ENCODE results near the gene ICA1. TPM values are rescaled to one million over a fixed set of nuclear protein-coding genes. Genes with fewer than 3 reads are reported as not detected.

Gene ICA1
- total and polyA plus RNA-seq, 2 donors (not counting 3 experiments of a cell fraction or from before 2014, with no cell fraction given): 19.0 to 47.1 TPM

GRCh38 chr7:8210845-8211724 is 50.9 kb downstream of the ICA1 start:
- DNase-seq (ENCODE audit: low read depth, low spot score) (no peak), FAIRE-seq (no peak)
- Histone ChIP-seq H3K4me1 (ENCODE audit: control insufficient read depth, extremely low read depth, insufficient read depth, low read length) (no peaks in the 10 kb centered on the region), H4K20me1 (replicated peaks; ENCODE audit: control insufficient read depth, extremely low read depth, insufficient read depth, low read length) (no peaks in the 10 kb centered on the region), H3K79me2 (ENCODE audit: control insufficient read depth, insufficient read depth, low read length) (no peaks in the 10 kb centered on the region), H3K27ac (ENCODE audit: insufficient read depth, low read depth, low read length) (no peak overlapping the region), H3K27me3 (ENCODE audit: control insufficient read depth in 2 of 2, insufficient read depth in 2 of 2, low read length in 2 of 2) (no peaks in the 10 kb centered on the region), H3K9ac (replicated peaks; ENCODE audit: extremely low read depth, insufficient read depth, low read length) (no peak overlapping the region), H3K9me1 (replicated peaks; ENCODE audit: control insufficient read depth, extremely low read depth, insufficient read depth, low read length) (no peaks in the 10 kb centered on the region), H3K4me3 (replicated peaks in 1 of 3; ENCODE audit: insufficient read depth in 1 of 3, low read depth in 1 of 3, low read length in 3 of 3) (no peak overlapping the region), H2AFZ (ENCODE audit: low read depth, low read length) (no peak overlapping the region), H3K4me2 (ENCODE audit: insufficient read depth, low read length) (no peak overlapping the region), H3K9me3 (replicated peaks; ENCODE audit: control insufficient read depth, insufficient read depth, low read length) (no peaks in the 10 kb centered on the region), H3K36me3 (ENCODE audit: control insufficient read depth in 2 of 2, extremely low read depth in 1 of 2, insufficient read depth in 2 of 2, low read length in 2 of 2) (peaks cover 0 to 5% of the 10 kb centered on the region in 2 experiments)
- ChIA-PET POLR2A (no interaction called here), CTCF (interaction anchor here (1.1 to 2.5 kb wide), 3 partner anchors 85 to 616 kb away, joined by 3 to 13 read pairs (median 5); no protein-coding TSS in a partner anchor)
- dilution Hi-C loops (cut with MboI; ENCODE audit: extremely low pct_ligation_motif_present, low sequenced_read_pairs) (no loop called here), intact Hi-C loops (cut with micrococcal nuclease) (loop anchor here (5.0 kb wide), 1 partner anchor 774 kb away; no protein-coding TSS in a partner anchor)
- TF ChIP-seq CTCF (IDR thresholded peaks at IDR 0.05; ENCODE audit: extremely low read depth in 1 of 2, insufficient read depth in 1 of 2, low read depth in 1 of 2, low read length in 2 of 2) (no peak), EZH2 (IDR thresholded peaks at IDR 0.05; ENCODE audit: borderline replicate concordance, low read depth, low read length, severe bottlenecking) (no peak), MAX (IDR thresholded peaks at IDR 0.05; ENCODE audit: insufficient read depth, insufficient read length) (no peak), FOS (IDR thresholded peaks at IDR 0.05; ENCODE audit: borderline replicate concordance, insufficient read depth, low read length) (no peak), MYC (IDR thresholded peaks at IDR 0.05; ENCODE audit: low read depth, low read length) (no peak), POLR2AphosphoS5 (IDR thresholded peaks at IDR 0.05; ENCODE audit: insufficient read depth, low read depth, low read length) (no peak), POLR2A (IDR thresholded peaks at IDR 0.05; ENCODE audit: low read depth, low read length) (no peak), GATA2 (IDR thresholded peaks at IDR 0.05; ENCODE audit: insufficient read depth, insufficient read length, low read depth, low read length) (no peak)
- no TSS peak for BruUV-seq (replicated peaks)

Measured in endothelial cell of umbilical vein (primary cell).